ENCODE measurements around the gene SMIM41.

The SMIM41 gene

GRCh38 chr12:52079576-52080402, at the start of gene SMIM41:
Gene SMIM41, plus strand, starts transcription at chr12:52079704. Its CDS starts 76 bp downstream, at chr12:52079780.
- DNase-seq, result no peak

GRCh38 chr12:52032446-52032803, 47.1 kb upstream of the SMIM41 start:
- DNase-seq, result no peak

- peak; percentile 77 for DNase-seq
These were observed 46.6 kb upstream of the SMIM41 start for GRCh38 chr12:52032804-52033445.

- DNase-seq, result no peak
These were observed 45.9 kb upstream of the SMIM41 start for GRCh38 chr12:52033446-52034140.

- DNase-seq, result no peak
These were observed 44.3 kb upstream of the SMIM41 start for GRCh38 chr12:52035190-52035589.

- DNase-seq, result no peak
These were observed 43.6 kb upstream of the SMIM41 start for GRCh38 chr12:52035926-52036325.

- DNase-seq, result no peak
These were observed 42.8 kb upstream of the SMIM41 start for GRCh38 chr12:52036587-52037171.

GRCh38 chr12:52037248-52037861, 42.1 kb upstream of the SMIM41 start:
- DNase-seq, result no peak

GRCh38 chr12:52038447-52038846, 41.1 kb upstream of the SMIM41 start:
- no peak for DNase-seq

- no peak for DNase-seq
These were observed 38.5 kb upstream of the SMIM41 start for GRCh38 chr12:52041035-52041434.

- no peak for DNase-seq
These were observed 37.8 kb upstream of the SMIM41 start for GRCh38 chr12:52041695-52042123.

GRCh38 chr12:52042706-52043385, 36.7 kb upstream of the SMIM41 start:
- no peak for DNase-seq

GRCh38 chr12:52043386-52044212, 35.9 kb upstream of the SMIM41 start:
- DNase-seq, result no peak

- no peak for DNase-seq
These were observed 35.1 kb upstream of the SMIM41 start for GRCh38 chr12:52044292-52044983.

- no peak for DNase-seq
These were observed 33.7 kb upstream of the SMIM41 start for GRCh38 chr12:52045794-52046199.

- no peak for DNase-seq
These were observed 32.6 kb upstream of the SMIM41 start for GRCh38 chr12:52046859-52047258.

- DNase-seq, result no peak
These were observed 30.2 kb upstream of the SMIM41 start for GRCh38 chr12:52049286-52049685.

- DNase-seq, result no peak
These were observed 29.8 kb upstream of the SMIM41 start for GRCh38 chr12:52049688-52050087.

GRCh38 chr12:52050116-52050757, 29.3 kb upstream of the SMIM41 start:
- no peak for DNase-seq
